Astrocyte (in vitro differentiated cells and primary cell): Measurements from ENCODE around the gene TEX2. TPM values are rescaled to one million over a fixed set of nuclear protein-coding genes. Genes with fewer than 3 reads are reported as not detected.

Experiments used
- DNase-seq: peaks from one replicate; pipeline ENCODE4 v3.0.0-alpha.2; 2010; ENCODE audit warnings: low read depth
- FAIRE-seq: peaks from 2 replicates; lab custom pipeline; 2011; peaks lifted over from hg19 to GRCh38; lab: Jason Lieb, UNC
- H2AFZ ChIP-seq: 2 replicates; pipeline ENCODE4 v1.6.0; 2012; ENCODE audit warnings: low read depth, low read length, inconsistent platforms
- H3K27ac ChIP-seq: 2 replicates; pipeline ENCODE4 v1.5.1; 2011; ENCODE audit warnings: low read depth, low read length, inconsistent platforms
- H3K27me3 ChIP-seq: 2 replicates; pipeline ENCODE4 v1.6.0; 2011; ENCODE audit warnings: low read length, inconsistent platforms; ENCODE audit not compliant: insufficient read depth
- H3K36me3 ChIP-seq: 2 replicates; pipeline ENCODE4 v1.5.1; 2011; ENCODE audit warnings: low read length, inconsistent platforms; ENCODE audit not compliant: insufficient read depth
- H3K4me1 ChIP-seq: 2 replicates; pipeline ENCODE4 v1.5.1; 2011; ENCODE audit warnings: low read length, inconsistent platforms; ENCODE audit not compliant: insufficient read depth
- H3K4me2 ChIP-seq: 2 replicates; pipeline ENCODE4 v1.6.0; 2012; ENCODE audit warnings: low read length, inconsistent platforms
- H3K4me3 ChIP-seq: 2 replicates; pipeline ENCODE4 v1.5.1; 2011; ENCODE audit warnings: low read depth, mild to moderate bottlenecking, low read length, inconsistent platforms; ENCODE audit not compliant: insufficient read depth
- H3K79me2 ChIP-seq: 2 replicates; pipeline ENCODE4 v1.6.0; 2012; ENCODE audit warnings: mild to moderate bottlenecking, low read length, inconsistent platforms; ENCODE audit not compliant: insufficient read depth
- H3K9ac ChIP-seq: 2 replicates; pipeline ENCODE4 v1.6.0; 2012; ENCODE audit warnings: mild to moderate bottlenecking, low read length, inconsistent platforms
- H3K9me3 ChIP-seq: 2 replicates; pipeline ENCODE4 v1.5.1; 2012; ENCODE audit warnings: low read depth, mild to moderate bottlenecking, low read length, inconsistent platforms; ENCODE audit not compliant: insufficient read depth
- H4K20me1 ChIP-seq: 2 replicates; pipeline ENCODE4 v1.6.0; 2012; ENCODE audit warnings: low read length, inconsistent platforms; ENCODE audit not compliant: insufficient read depth
- H3K27ac Mint-ChIP-seq: one replicate; pipeline ENCODE4 v1.8.0; 2021; ENCODE audit warnings: mild to moderate bottlenecking, mixed read lengths; ENCODE audit not compliant: unreplicated experiment
- H3K27me3 Mint-ChIP-seq: one replicate; pipeline ENCODE4 v1.8.0; 2021; ENCODE audit warnings: low read depth, mixed read lengths; ENCODE audit not compliant: unreplicated experiment
- H3K36me3 Mint-ChIP-seq: one replicate; pipeline ENCODE4 v1.8.0; 2021; ENCODE audit warnings: low read depth, mixed read lengths; ENCODE audit not compliant: unreplicated experiment
- H3K4me1 Mint-ChIP-seq: one replicate; pipeline ENCODE4 v1.8.0; 2021; ENCODE audit warnings: low read depth, mixed read lengths; ENCODE audit not compliant: unreplicated experiment
- H3K4me3 Mint-ChIP-seq: one replicate; pipeline ENCODE4 v1.8.0; 2021; ENCODE audit warnings: mild to moderate bottlenecking, moderate library complexity, mixed read lengths; ENCODE audit not compliant: unreplicated experiment
- H3K9me3 Mint-ChIP-seq: one replicate; pipeline ENCODE4 v1.8.0; 2021; ENCODE audit warnings: mild to moderate bottlenecking, mixed read lengths; ENCODE audit not compliant: unreplicated experiment
- CTCF ChIP-seq: IDR thresholded peaks from 2 replicates; pipeline ENCODE4 v1.5.1; 2011; ENCODE audit warnings: low read depth, mild to moderate bottlenecking, inconsistent platforms, low read length, moderate library complexity; ENCODE audit not compliant: insufficient read depth
- EZH2 ChIP-seq: IDR thresholded peaks from 2 replicates; pipeline ENCODE4 v1.6.1; 2012; ENCODE audit warnings: mild to moderate bottlenecking, low read length, inconsistent platforms; ENCODE audit not compliant: insufficient read depth
- total RNA-seq: library from RNA; stranded (reverse); gene quantifications from 2 replicates; pipeline ENCODE4 v1.2.1, GENCODE V29; 2021

Gene TEX2
- total RNA-seq, 1 donor from 2014 or later, result 56.1 TPM

DNA sequence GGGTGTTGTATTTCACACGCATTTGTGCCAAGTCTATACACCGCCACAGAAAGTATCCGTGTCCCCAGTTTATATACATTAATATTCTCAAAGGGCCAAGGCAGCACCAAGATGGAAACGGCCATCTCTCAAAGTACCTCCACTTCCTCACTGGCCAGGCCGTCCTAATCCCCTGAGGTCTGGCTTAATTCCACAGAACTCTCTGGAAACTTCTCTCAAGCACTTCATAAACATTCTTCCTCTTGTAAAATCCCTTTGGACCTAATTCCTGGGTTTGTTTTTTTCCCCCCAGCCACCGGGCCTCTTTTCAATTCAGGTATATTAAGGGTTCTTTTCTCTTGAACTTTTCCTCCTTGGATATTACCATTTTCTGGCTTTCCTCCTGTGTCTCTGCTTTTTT is 128.1 kb downstream of the TEX2 start:
- H3K4me1 Mint-ChIP-seq, result no peaks in the 10 kb centered on the region
- no peak overlapping the region for H3K27ac ChIP-seq
- no peak for TF ChIP-seq EZH2
- no peak for TF ChIP-seq CTCF
- H3K9ac ChIP-seq, result no peak overlapping the region
- no peak for FAIRE-seq
- no peaks in the 10 kb centered on the region for H3K36me3 Mint-ChIP-seq
- H3K9me3 ChIP-seq, result no peaks in the 10 kb centered on the region
- H3K4me1 ChIP-seq, result peaks cover 6% of the 10 kb centered on the region
- no peak overlapping the region for H3K4me3 ChIP-seq
- peaks cover 8% of the 10 kb centered on the region for H3K27me3 Mint-ChIP-seq
- H3K4me2 ChIP-seq, result no peak overlapping the region
- no peak overlapping the region for H2AFZ ChIP-seq
- no peaks in the 10 kb centered on the region for H3K79me2 ChIP-seq
- DNase-seq, result no peak
- no peaks in the 10 kb centered on the region for H3K36me3 ChIP-seq
- H4K20me1 ChIP-seq, result no peaks in the 10 kb centered on the region
- H3K4me3 Mint-ChIP-seq, result no peak overlapping the region
- no peaks in the 10 kb centered on the region for H3K27me3 ChIP-seq
- peaks cover 1% of the 10 kb centered on the region for H3K9me3 Mint-ChIP-seq
- H3K27ac Mint-ChIP-seq, result no peak overlapping the region

DNA sequence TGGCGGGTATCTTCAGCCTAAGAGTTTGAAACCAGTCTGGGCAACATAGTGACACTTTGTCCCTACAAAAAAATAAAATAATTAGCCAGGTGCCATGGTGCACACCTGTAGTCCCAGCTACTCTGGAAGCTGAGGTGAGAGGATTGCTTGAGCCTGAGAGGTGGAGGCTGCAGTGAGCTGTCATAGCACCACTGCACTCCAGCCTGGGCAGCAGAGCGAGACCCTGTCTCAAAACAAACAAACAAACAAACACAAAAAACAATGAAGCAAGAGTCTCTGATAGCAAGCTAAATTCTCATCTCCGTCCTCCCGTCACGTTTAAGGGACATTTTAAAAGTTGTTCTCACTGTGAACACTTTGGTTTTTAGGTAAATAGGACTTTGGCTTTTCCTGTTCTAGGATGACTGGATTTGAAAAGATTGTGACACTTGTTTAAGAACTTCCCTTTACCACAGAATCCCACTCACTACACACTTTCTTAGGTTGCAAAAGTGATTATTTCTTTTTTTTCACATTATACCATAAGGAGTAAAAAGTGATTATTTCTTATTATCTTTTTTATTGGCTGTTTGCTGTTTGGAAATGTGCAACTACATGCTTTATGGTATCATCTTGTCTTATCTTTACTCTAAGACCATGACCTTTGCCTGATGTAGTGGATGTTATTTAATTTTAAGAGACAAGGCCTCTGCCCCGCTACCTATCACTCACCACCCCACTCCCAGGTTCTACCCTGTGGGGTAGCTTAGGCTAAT is 128.7 kb downstream of the TEX2 start:
- no peaks in the 10 kb centered on the region for H3K9me3 ChIP-seq
- H3K27ac ChIP-seq, result no peak overlapping the region
- H3K79me2 ChIP-seq, result no peaks in the 10 kb centered on the region
- no peaks in the 10 kb centered on the region for H3K27me3 ChIP-seq
- H3K4me2 ChIP-seq, result no peak overlapping the region
- FAIRE-seq, result no peak
- H3K9ac ChIP-seq, result no peak overlapping the region
- no peak overlapping the region for H2AFZ ChIP-seq
- Mint-ChIP-seq H3K4me3 (no peak overlapping the region), H3K27me3 (peaks cover 8% of the 10 kb centered on the region), H3K27ac (no peak overlapping the region), H3K36me3 (no peaks in the 10 kb centered on the region), H3K4me1 (no peaks in the 10 kb centered on the region), H3K9me3 (peaks cover 1% of the 10 kb centered on the region)
- no peak for TF ChIP-seq CTCF
- no peak for TF ChIP-seq EZH2
- H3K4me1 ChIP-seq, result peaks cover 6% of the 10 kb centered on the region
- no peak for DNase-seq
- no peaks in the 10 kb centered on the region for H3K36me3 ChIP-seq
- no peak overlapping the region for H3K4me3 ChIP-seq
- H4K20me1 ChIP-seq, result no peaks in the 10 kb centered on the region

DNA sequence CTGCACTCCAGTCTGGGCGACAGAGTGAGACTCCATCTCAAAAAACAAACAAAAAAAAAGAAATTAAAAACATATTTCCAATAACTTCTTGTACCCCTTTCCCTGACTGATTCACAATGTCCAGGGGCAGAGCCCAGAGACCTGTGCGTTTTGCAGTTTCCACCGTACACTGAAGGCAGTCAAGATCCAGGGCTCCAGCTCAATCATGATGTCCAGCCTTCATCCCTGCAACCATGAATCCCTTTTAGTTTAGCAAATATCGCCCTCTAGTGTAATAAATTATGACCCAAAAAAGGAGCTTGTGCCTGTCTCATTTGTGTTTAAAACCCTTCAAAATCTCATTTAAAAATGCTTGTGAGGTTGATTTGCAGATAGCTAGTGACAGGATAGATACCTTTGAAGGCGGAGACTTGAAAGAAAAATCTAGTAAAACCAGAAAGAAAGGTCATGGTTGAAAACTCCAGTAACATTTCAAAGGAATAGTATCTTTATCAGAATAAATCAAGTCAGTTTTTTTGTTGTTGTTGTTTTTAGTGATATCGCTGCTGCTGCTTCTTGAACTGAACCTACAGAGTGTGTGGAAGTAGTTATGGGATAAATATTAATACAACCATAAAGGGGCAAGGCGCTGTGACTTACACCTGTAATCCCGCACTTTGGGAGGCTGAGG is 129.4 kb downstream of the TEX2 start:
- FAIRE-seq, result no peak

More for the DNA sequence above, 129.4 kb downstream of the TEX2 start:
- H3K27ac ChIP-seq, result no peak overlapping the region
- Mint-ChIP-seq H3K4me3 (no peak overlapping the region), H3K4me1 (peaks cover 3% of the 10 kb centered on the region), H3K27ac (no peak overlapping the region), H3K27me3 (peaks cover 8% of the 10 kb centered on the region), H3K9me3 (peaks cover 1% of the 10 kb centered on the region), H3K36me3 (no peaks in the 10 kb centered on the region)
- H3K4me2 ChIP-seq, result no peak overlapping the region
- peaks cover 12% of the 10 kb centered on the region for H3K4me1 ChIP-seq
- H4K20me1 ChIP-seq, result peaks cover 5% of the 10 kb centered on the region
- no peaks in the 10 kb centered on the region for H3K9me3 ChIP-seq
- peak; percentile 67 for TF ChIP-seq CTCF
- TF ChIP-seq EZH2, result no peak
- no peaks in the 10 kb centered on the region for H3K36me3 ChIP-seq
- no peak overlapping the region for H3K4me3 ChIP-seq
- no peak for DNase-seq
- peaks cover 6% of the 10 kb centered on the region for H3K79me2 ChIP-seq
- no peak overlapping the region for H2AFZ ChIP-seq
- no peak overlapping the region for H3K9ac ChIP-seq
- no peaks in the 10 kb centered on the region for H3K27me3 ChIP-seq
